Neural progenitor cell (in vitro differentiated cells): Measurements from ENCODE around the gene ERCC6. TPM values are rescaled to one million over a fixed set of nuclear protein-coding genes. Genes with fewer than 3 reads are reported as not detected.

Experiments
- DNase-seq: peaks from one replicate; pipeline ENCODE4 v3.0.0-alpha.2; 2016; ENCODE audit warnings: low spot score
- H2AFZ ChIP-seq: fragments of 200-600 bp; sonication (generic); replicated peaks from 2 replicates; pipeline ENCODE4 v1.6.1; 2016; ENCODE audit warnings: antibody characterized with exemption
- H3F3A ChIP-seq: fragments of 200-600 bp; sonication (generic); 2 replicates; pipeline ENCODE4 v1.6.1; 2016; ENCODE audit warnings: antibody characterized with exemption, low read depth
- H3K27ac ChIP-seq: fragments of 200-600 bp; sonication (generic); 2 replicates; pipeline ENCODE4 v1.5.1; 2016; ENCODE audit warnings: mild to moderate bottlenecking
- H3K27me3 ChIP-seq: fragments of 200-600 bp; sonication (generic); 2 replicates; pipeline ENCODE4 v1.6.1; 2016; ENCODE audit warnings: mild to moderate bottlenecking, moderate library complexity
- H3K36me3 ChIP-seq: fragments of 200-600 bp; sonication (generic); 2 replicates; pipeline ENCODE4 v1.5.1; 2016
- H3K4me1 ChIP-seq: fragments of 200-600 bp; sonication (generic); 2 replicates; pipeline ENCODE4 v1.6.1; 2016; ENCODE audit warnings: mixed run types
- H3K4me2 ChIP-seq: fragments of 200-600 bp; sonication (generic); 2 replicates; pipeline ENCODE4 v1.6.1; 2016
- H3K4me3 ChIP-seq: fragments of 200-600 bp; sonication (generic); 2 replicates; pipeline ENCODE4 v1.5.1; 2016
- H3K79me2 ChIP-seq: fragments of 200-600 bp; sonication (generic); 2 replicates; pipeline ENCODE4 v1.6.1; 2016; ENCODE audit warnings: low read depth
- H3K9ac ChIP-seq: fragments of 200-600 bp; sonication (generic); 2 replicates; pipeline ENCODE4 v1.6.1; 2016
- H3K9me3 ChIP-seq: fragments of 200-600 bp; sonication (generic); 2 replicates; pipeline ENCODE4 v1.5.1; 2016; ENCODE audit warnings: low read depth
- H4K20me1 ChIP-seq: fragments of 200-600 bp; sonication (generic); 2 replicates; pipeline ENCODE4 v1.6.1; 2016; ENCODE audit warnings: low read depth
- H3K27ac Mint-ChIP-seq: 3 replicates; pipeline ENCODE4 v1.8.0; 2021; ENCODE audit warnings: mixed read lengths
- H3K27me3 Mint-ChIP-seq: 2 replicates; pipeline ENCODE4 v1.8.0; 2022; ENCODE audit warnings: low read depth, mild to moderate bottlenecking, inconsistent platforms, moderate library complexity, mixed read lengths; ENCODE audit not compliant: insufficient read depth
- H3K36me3 Mint-ChIP-seq: 3 replicates; pipeline ENCODE4 v1.8.0; 2021; ENCODE audit warnings: mixed read lengths
- H3K4me1 Mint-ChIP-seq: 3 replicates; pipeline ENCODE4 v1.8.0; 2021; ENCODE audit warnings: mixed read lengths
- H3K4me3 Mint-ChIP-seq: 3 replicates; pipeline ENCODE4 v1.8.0; 2021; ENCODE audit warnings: mild to moderate bottlenecking, moderate library complexity, mixed read lengths
- H3K9me3 Mint-ChIP-seq: 3 replicates; pipeline ENCODE4 v1.8.0; 2020; ENCODE audit warnings: mixed read lengths
- CTCF ChIP-seq: fragments of 200-600 bp; sonication (generic); IDR thresholded peaks from 2 replicates; pipeline ENCODE4 v1.5.1; 2017; ENCODE audit warnings: antibody characterized with exemption, mild to moderate bottlenecking
- EZH2 ChIP-seq: fragments of 200-600 bp; sonication (generic); IDR thresholded peaks from 2 replicates; pipeline ENCODE4 v1.6.1; 2017; ENCODE audit warnings: antibody characterized with exemption, mild to moderate bottlenecking, moderate library complexity
- EZH2phosphoT487 ChIP-seq: fragments of 200-600 bp; sonication (generic); IDR thresholded peaks from 2 replicates; pipeline ENCODE4 v1.6.1; 2017; ENCODE audit warnings: antibody characterized with exemption
- total RNA-seq: library from RNA; depleted of rRNA; stranded (reverse); fragments of >200 nt; gene quantifications from 2 replicates; pipeline ENCODE4 v1.2.3, GENCODE V29; 2015; ENCODE audit warnings: low replicate concordance

ERCC6 gene
- total RNA-seq = 8.5 and 10.5 TPM in 2 replicates

DNA sequence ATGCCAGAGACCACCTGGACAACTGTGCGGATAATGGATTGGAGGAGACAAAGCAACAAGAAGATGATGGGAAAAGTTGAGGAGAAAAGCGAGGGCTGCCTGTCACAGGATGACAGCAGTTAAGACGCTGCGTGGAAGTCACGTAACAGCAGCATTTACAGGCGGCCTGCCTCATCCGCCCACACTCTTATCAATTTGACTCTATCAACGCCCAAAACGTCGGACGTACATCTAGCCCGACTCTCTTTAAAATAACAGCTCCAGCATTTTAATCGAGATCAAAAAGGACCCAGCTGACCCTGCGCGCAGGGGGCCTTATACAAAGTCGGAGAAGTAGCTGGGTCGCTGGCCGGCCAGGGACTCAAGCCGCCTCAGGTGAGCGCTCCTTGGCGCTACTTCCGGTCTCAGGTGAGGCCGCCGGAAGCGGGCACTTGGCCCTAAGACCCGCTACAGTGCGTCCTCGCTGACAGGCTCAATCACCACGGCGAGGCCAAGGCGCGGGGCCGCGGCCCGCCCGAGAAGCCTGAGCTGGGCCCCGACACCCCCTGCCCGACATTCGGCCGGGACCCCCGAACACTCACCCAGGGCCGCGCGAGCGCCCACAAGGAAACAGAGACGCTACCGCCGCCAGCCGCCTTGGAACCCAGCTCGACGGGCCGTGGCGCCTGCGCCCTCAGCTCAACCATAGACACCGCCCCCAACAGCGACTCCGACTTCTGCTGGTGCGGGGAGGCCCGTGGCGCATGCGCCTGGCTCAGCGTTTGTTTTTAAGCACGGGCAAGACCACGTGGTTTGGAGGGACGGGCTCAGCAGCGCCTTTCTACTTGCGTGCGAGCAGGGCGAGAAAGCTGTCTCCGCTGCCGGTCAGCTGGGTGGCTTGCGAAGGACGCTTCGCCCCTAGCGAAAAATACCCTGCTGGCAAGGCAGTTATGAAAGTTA lies at the start of gene ERCC6:
Gene ERCC6, minus strand, starts transcription at position 741 of the 939 bp plus-strand sequence.
- Mint-ChIP-seq H3K36me3 (no peaks in the 10 kb centered on the region), H3K4me3 (peak within 1 kb of the TSS; percentile 87), H3K4me1 (peaks cover 18% of the 10 kb centered on the region), H3K27ac (peak within 1 kb of the TSS; percentile 44), H3K9me3 (no peaks in the 10 kb centered on the region), H3K27me3 (peaks cover 12% of the 10 kb centered on the region)
- Histone ChIP-seq H3K27ac (no peak within 1 kb of the TSS), H4K20me1 (no peaks in the 10 kb centered on the region), H3K4me1 (peaks cover 8% of the 10 kb centered on the region), H3K36me3 (no peaks in the 10 kb centered on the region), H3K27me3 (peaks cover 21% of the 10 kb centered on the region), H3K79me2 (peaks cover 7% of the 10 kb centered on the region), H3K4me3 (peak within 1 kb of the TSS; percentile 55), H2AFZ (peak within 1 kb of the TSS; percentile 94), H3K4me2 (peak within 1 kb of the TSS; percentile 84), H3F3A (no peaks in the 10 kb centered on the region), H3K9me3 (no peaks in the 10 kb centered on the region), H3K9ac (no peak within 1 kb of the TSS)
- DNase-seq = peak; percentile 98
- TF ChIP-seq EZH2phosphoT487 = peak; percentile 8
- no peak for TF ChIP-seq CTCF
- peak; percentile 46 for TF ChIP-seq EZH2

GRCh38 chr10:49587981-49588380 lies 49.1 kb upstream of the ERCC6 start:
- Histone ChIP-seq H3K4me3 (no peak overlapping the region), H3K27me3 (no peaks in the 10 kb centered on the region), H2AFZ (no peak overlapping the region), H3K4me2 (no peak overlapping the region), H3K79me2 (no peaks in the 10 kb centered on the region), H3K36me3 (no peaks in the 10 kb centered on the region), H4K20me1 (no peaks in the 10 kb centered on the region), H3K27ac (no peak overlapping the region), H3K4me1 (no peaks in the 10 kb centered on the region), H3F3A (no peaks in the 10 kb centered on the region), H3K9me3 (no peaks in the 10 kb centered on the region), H3K9ac (no peak overlapping the region)
- H3K9me3 Mint-ChIP-seq = no peaks in the 10 kb centered on the region
- DNase-seq = no peak
- no peak for TF ChIP-seq EZH2phosphoT487
- no peak for TF ChIP-seq EZH2
- H3K27ac Mint-ChIP-seq = no peak overlapping the region
- H3K27me3 Mint-ChIP-seq = peaks cover 2% of the 10 kb centered on the region
- no peak overlapping the region for H3K4me3 Mint-ChIP-seq
- no peaks in the 10 kb centered on the region for H3K4me1 Mint-ChIP-seq
- no peaks in the 10 kb centered on the region for H3K36me3 Mint-ChIP-seq

DNA sequence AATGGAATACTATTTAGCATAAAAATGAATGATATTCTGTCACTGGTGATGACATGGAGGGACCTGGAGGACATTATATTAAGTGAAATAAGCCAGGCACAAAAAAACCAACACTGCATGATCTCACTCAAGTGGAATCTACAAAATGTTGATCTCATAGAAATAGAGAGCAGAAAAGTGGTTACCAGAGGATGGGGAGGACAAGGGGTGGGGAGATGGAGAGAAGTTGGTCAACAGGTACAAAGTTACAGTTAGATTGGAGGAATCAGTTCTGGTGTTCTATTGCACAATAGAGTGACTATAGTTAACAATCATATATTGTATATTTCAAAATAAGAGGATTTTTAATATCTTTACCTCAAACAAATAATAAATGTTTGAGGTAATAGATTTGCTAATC lies 46.5 kb upstream of the ERCC6 start:
- H3K4me1 Mint-ChIP-seq = no peaks in the 10 kb centered on the region
- Histone ChIP-seq H3K4me1 (no peaks in the 10 kb centered on the region), H3K27me3 (no peaks in the 10 kb centered on the region), H3K9ac (no peak overlapping the region), H3K36me3 (no peaks in the 10 kb centered on the region), H3K79me2 (no peaks in the 10 kb centered on the region), H3K4me2 (no peak overlapping the region), H3K9me3 (no peaks in the 10 kb centered on the region), H4K20me1 (no peaks in the 10 kb centered on the region), H3K4me3 (no peak overlapping the region), H2AFZ (no peak overlapping the region), H3K27ac (no peak overlapping the region), H3F3A (no peaks in the 10 kb centered on the region)
- TF ChIP-seq CTCF (no peak), EZH2phosphoT487 (no peak), EZH2 (no peak)
- H3K27ac Mint-ChIP-seq = no peak overlapping the region
- H3K4me3 Mint-ChIP-seq = no peak overlapping the region
- no peaks in the 10 kb centered on the region for H3K9me3 Mint-ChIP-seq
- H3K36me3 Mint-ChIP-seq = no peaks in the 10 kb centered on the region
- H3K27me3 Mint-ChIP-seq = no peaks in the 10 kb centered on the region
- no peak for DNase-seq

DNA sequence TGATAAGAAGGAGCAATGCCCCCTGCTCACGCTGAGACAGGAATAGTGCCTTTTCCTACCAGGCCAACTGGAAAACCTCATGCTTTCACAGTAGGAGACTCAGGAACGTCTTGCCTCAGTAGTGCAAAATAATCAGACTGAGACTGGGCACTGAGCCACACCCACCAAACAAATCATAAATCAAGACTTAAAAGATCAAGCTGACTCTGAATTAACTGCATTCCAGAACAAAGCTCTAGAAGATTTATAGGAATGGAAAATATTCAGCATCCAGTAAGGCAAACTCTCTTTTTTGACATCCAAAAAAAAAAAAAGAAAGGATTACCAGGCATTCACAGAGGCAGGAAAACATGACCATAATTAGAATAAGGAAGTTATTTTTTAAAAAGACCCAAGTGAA lies 40.7 kb upstream of the ERCC6 start:
- no peaks in the 10 kb centered on the region for H3K79me2 ChIP-seq
- no peaks in the 10 kb centered on the region for H3K9me3 ChIP-seq
- no peaks in the 10 kb centered on the region for H4K20me1 ChIP-seq
- H3K27ac Mint-ChIP-seq = no peak overlapping the region
- H3K9me3 Mint-ChIP-seq = no peaks in the 10 kb centered on the region
- H3K4me1 Mint-ChIP-seq = no peaks in the 10 kb centered on the region
- H3F3A ChIP-seq = no peaks in the 10 kb centered on the region
- no peaks in the 10 kb centered on the region for H3K36me3 ChIP-seq
- DNase-seq = no peak
- H3K4me3 Mint-ChIP-seq = no peak overlapping the region
- TF ChIP-seq CTCF (no peak), EZH2 (no peak), EZH2phosphoT487 (no peak)
- H3K27me3 Mint-ChIP-seq = no peaks in the 10 kb centered on the region
- H3K4me3 ChIP-seq = no peak overlapping the region
- no peak overlapping the region for H2AFZ ChIP-seq
- H3K9ac ChIP-seq = no peak overlapping the region
- H3K27ac ChIP-seq = no peak overlapping the region
- H3K4me2 ChIP-seq = no peak overlapping the region
- no peaks in the 10 kb centered on the region for H3K4me1 ChIP-seq
- no peaks in the 10 kb centered on the region for H3K36me3 Mint-ChIP-seq
- no peaks in the 10 kb centered on the region for H3K27me3 ChIP-seq
